Smooth muscle cell (in vitro differentiated cells): ENCODE measurements around the gene LDLRAD3. TPM values are rescaled to one million over a fixed set of nuclear protein-coding genes. Genes with fewer than 3 reads are reported as not detected.

Experiments used
- DNase-seq: peaks from one replicate; lab custom pipeline; 2025; ENCODE audit not compliant: unreplicated experiment; lab: John Stamatoyannopoulos, UW
- H2AFZ ChIP-seq: fragments of 200-600 bp; sonication (generic); 2 replicates; pipeline ENCODE4 v1.6.0; 2016; ENCODE audit warnings: antibody characterized with exemption, low read depth, mild to moderate bottlenecking
- H3F3A ChIP-seq: fragments of 200-600 bp; sonication (generic); 2 replicates; pipeline ENCODE4 v1.6.0; 2017; ENCODE audit warnings: antibody characterized with exemption, low read depth
- H3K27ac ChIP-seq: fragments of 200-600 bp; sonication (generic); 2 replicates; pipeline ENCODE4 v1.5.1; 2016; ENCODE audit warnings: low read depth, mild to moderate bottlenecking
- H3K27me3 ChIP-seq: fragments of 200-600 bp; sonication (generic); 2 replicates; pipeline ENCODE4 v1.6.1; 2016; ENCODE audit warnings: low read depth, mild to moderate bottlenecking
- H3K36me3 ChIP-seq: fragments of 200-600 bp; sonication (generic); 2 replicates; pipeline ENCODE4 v1.5.1; 2016; ENCODE audit warnings: low read depth
- H3K4me1 ChIP-seq: fragments of 200-600 bp; sonication (generic); 2 replicates; pipeline ENCODE4 v1.5.1; 2016; ENCODE audit warnings: low read depth
- H3K4me2 ChIP-seq: fragments of 200-600 bp; sonication (generic); 2 replicates; pipeline ENCODE4 v1.6.0; 2016; ENCODE audit warnings: mild to moderate bottlenecking
- H3K4me3 ChIP-seq: fragments of 200-600 bp; sonication (generic); 2 replicates; pipeline ENCODE4 v1.5.1; 2016; ENCODE audit warnings: mild to moderate bottlenecking
- H3K79me2 ChIP-seq: fragments of 200-600 bp; sonication (generic); 2 replicates; pipeline ENCODE4 v1.6.0; 2016; ENCODE audit warnings: low read depth, mild to moderate bottlenecking
- H3K9ac ChIP-seq: fragments of 200-600 bp; sonication (generic); 2 replicates; pipeline ENCODE4 v1.6.0; 2016; ENCODE audit warnings: low read depth
- H3K9me3 ChIP-seq: fragments of 200-600 bp; sonication (generic); replicated peaks from 2 replicates; pipeline ENCODE4 v1.5.1; 2016; ENCODE audit warnings: low read depth
- H4K20me1 ChIP-seq: fragments of 200-600 bp; sonication (generic); 2 replicates; pipeline ENCODE4 v1.6.0; 2016; ENCODE audit warnings: low read depth
- WGBS: methylation state at CpG from one replicate; pipeline ENCODE4 v1.1.7; 2016; ENCODE audit warnings: low lambda C conversion rate; 5-methylcytosine and 5-hydroxymethylcytosine counted together
- polyA plus RNA-seq: library from polyadenylated mRNA; unstranded; fragments of >200 nt; fragmentation: Nextera tagmentation; extraction: Ambion mirVana; gene quantifications from 2 replicates; pipeline ENCODE4 v1.2.1, GENCODE V29; 2016
- total RNA-seq: library from RNA; depleted of rRNA; stranded (reverse); fragments of >200 nt; gene quantifications from 2 replicates; pipeline ENCODE4 v1.2.3, GENCODE V29; 2014
- TF ChIP-seq, protein P1 (sequence below): fragments of 200-600 bp; sonication (generic); IDR thresholded peaks from 2 replicates; pipeline ENCODE4 v1.5.1; 2017; ENCODE audit warnings: borderline replicate concordance, mild to moderate bottlenecking, antibody characterized with exemption; ENCODE audit not compliant: insufficient read depth, poor library complexity, severe bottlenecking

Gene LDLRAD3
- total and polyA plus RNA-seq, 2 experiments from 2014 or later = 6.1 to 10.0 TPM

DNA sequence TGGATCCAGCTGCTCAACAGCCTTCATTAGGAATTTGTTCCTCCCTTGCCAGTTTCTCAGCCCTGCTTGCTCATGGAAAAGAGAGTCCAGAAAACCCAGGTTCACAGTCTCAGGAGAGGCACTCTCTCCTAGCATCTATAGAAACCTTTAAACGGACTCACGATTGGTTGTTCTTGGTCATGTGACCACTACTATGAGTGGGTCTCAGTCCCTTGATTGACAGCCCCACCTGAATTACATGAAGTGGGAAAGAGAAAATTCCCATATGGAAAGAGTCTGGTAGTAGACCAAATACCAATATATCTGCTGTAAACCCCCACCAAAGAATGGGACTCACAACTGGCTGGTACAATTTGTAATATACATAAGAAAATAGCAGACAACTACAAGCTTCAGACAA, 291.0 kb downstream of the LDLRAD3 start:
- Histone ChIP-seq H4K20me1 (no peaks in the 10 kb centered on the region), H3F3A (peaks cover 22% of the 10 kb centered on the region), H3K27me3 (no peaks in the 10 kb centered on the region), H3K4me3 (no peak overlapping the region), H3K4me2 (no peak overlapping the region), H3K36me3 (no peaks in the 10 kb centered on the region), H3K9ac (no peak overlapping the region), H3K4me1 (peaks cover 16% of the 10 kb centered on the region), H3K27ac (no peak overlapping the region), H3K79me2 (no peaks in the 10 kb centered on the region), H2AFZ (no peak overlapping the region), H3K9me3 (no peaks in the 10 kb centered on the region)
- DNase-seq = no peak
- WGBS = 74% methylated on average over 2 of the region's 2 CpGs
- TF ChIP-seq, protein P1, sequence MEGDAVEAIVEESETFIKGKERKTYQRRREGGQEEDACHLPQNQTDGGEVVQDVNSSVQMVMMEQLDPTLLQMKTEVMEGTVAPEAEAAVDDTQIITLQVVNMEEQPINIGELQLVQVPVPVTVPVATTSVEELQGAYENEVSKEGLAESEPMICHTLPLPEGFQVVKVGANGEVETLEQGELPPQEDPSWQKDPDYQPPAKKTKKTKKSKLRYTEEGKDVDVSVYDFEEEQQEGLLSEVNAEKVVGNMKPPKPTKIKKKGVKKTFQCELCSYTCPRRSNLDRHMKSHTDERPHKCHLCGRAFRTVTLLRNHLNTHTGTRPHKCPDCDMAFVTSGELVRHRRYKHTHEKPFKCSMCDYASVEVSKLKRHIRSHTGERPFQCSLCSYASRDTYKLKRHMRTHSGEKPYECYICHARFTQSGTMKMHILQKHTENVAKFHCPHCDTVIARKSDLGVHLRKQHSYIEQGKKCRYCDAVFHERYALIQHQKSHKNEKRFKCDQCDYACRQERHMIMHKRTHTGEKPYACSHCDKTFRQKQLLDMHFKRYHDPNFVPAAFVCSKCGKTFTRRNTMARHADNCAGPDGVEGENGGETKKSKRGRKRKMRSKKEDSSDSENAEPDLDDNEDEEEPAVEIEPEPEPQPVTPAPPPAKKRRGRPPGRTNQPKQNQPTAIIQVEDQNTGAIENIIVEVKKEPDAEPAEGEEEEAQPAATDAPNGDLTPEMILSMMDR = no peak

DNA sequence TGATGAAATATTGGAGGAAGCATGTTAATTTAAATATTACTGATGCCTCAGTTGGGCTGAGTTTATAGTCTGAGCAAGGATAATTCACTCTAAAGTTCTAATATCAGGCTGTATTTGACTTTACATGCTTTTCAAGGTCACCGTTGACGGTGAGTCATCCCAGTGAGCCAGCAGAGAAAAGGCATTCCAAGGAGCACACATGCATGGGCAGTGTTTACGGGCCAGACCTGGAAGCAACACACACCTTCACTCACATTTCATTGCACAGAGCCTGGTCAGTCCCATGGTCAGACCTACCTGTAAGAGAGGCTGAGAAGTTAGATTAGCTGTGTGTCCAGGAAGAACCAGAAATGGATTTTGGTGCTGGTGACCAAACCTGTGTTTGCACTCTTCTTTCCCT, 291.9 kb downstream of the LDLRAD3 start:
- Histone ChIP-seq H3K4me3 (no peak overlapping the region), H3K27ac (no peak overlapping the region), H3F3A (peaks cover 13% of the 10 kb centered on the region), H2AFZ (no peak overlapping the region), H3K9ac (no peak overlapping the region), H3K79me2 (no peaks in the 10 kb centered on the region), H4K20me1 (no peaks in the 10 kb centered on the region), H3K27me3 (no peaks in the 10 kb centered on the region), H3K4me1 (peaks cover 11% of the 10 kb centered on the region), H3K4me2 (no peak overlapping the region), H3K9me3 (no peaks in the 10 kb centered on the region), H3K36me3 (no peaks in the 10 kb centered on the region)
- 54% methylated on average over 3 of the region's 3 CpGs for WGBS
- no peak for DNase-seq
- TF ChIP-seq, protein P1 = no peak

DNA sequence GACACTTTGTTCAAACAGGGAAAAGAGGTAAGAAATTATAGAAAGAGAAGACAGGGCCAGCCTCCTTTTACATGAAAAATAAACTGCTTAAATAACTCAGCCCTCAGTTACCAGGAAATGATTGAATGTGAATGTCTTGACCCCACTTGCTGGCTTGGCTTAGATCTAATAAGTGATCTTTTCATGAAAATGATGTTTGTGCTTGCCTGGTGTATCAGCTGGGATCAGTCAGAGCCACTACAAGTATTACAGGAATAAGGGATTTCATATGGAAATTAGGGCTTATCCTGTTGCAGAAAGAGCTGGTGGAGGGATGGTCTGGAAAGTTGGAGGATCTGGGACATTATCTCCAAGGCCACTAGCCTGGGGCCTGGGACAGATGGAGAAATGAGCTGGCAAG, 293.5 kb downstream of the LDLRAD3 start:
- no peaks in the 10 kb centered on the region for H3K9me3 ChIP-seq
- no peaks in the 10 kb centered on the region for H3K36me3 ChIP-seq

DNA sequence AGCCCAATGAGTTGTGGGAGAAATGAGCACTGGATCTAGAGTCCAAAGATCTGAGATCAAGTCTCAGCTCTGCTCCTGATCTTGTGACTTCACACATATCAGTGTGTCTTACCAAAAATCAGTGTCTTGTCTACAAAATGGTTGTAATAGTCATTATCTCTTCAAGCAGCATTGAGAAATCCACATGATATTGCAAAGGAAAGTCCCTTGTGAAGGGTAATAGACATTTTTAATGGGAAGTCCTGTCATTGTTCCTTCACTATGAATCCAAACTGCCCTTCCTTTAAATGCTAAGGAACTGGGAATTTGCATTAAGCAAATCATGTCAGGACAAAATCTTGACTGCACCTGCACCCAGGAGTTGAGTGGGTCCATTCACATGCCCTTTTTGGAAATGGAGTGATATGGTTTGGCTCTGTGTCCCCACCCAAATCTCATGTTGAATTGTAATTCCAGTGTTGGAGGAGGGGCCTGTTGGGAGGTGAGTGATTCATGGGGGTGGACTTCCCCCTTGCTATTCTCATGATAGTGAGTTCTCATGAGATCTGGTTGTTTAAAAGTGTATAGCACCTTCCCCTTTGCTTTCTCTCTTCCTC, 294.3 kb downstream of the LDLRAD3 start:
- H3K36me3 ChIP-seq = no peaks in the 10 kb centered on the region
- H3K4me3 ChIP-seq = no peak overlapping the region
- H3F3A ChIP-seq = peaks cover 3% of the 10 kb centered on the region
- H3K27me3 ChIP-seq = no peaks in the 10 kb centered on the region
- no peaks in the 10 kb centered on the region for H3K4me1 ChIP-seq
- no peak for DNase-seq
- H4K20me1 ChIP-seq = no peaks in the 10 kb centered on the region
- no peaks in the 10 kb centered on the region for H3K79me2 ChIP-seq
- no peaks in the 10 kb centered on the region for H3K9me3 ChIP-seq
- H3K27ac ChIP-seq = no peak overlapping the region
- TF ChIP-seq, protein P1 = no peak
- H3K9ac ChIP-seq = no peak overlapping the region
- H3K4me2 ChIP-seq = no peak overlapping the region
- H2AFZ ChIP-seq = no peak overlapping the region

More for the DNA sequence above, 293.5 kb downstream of the LDLRAD3 start:
- TF ChIP-seq, protein P1 = no peak
- no peaks in the 10 kb centered on the region for H4K20me1 ChIP-seq
- DNase-seq = no peak
- no peak overlapping the region for H3K4me3 ChIP-seq
- peaks cover 4% of the 10 kb centered on the region for H3F3A ChIP-seq
- no peak overlapping the region for H3K27ac ChIP-seq
- H3K4me1 ChIP-seq = no peaks in the 10 kb centered on the region
- H3K4me2 ChIP-seq = no peak overlapping the region
- H3K79me2 ChIP-seq = no peaks in the 10 kb centered on the region
- H3K9ac ChIP-seq = no peak overlapping the region
- no peaks in the 10 kb centered on the region for H3K27me3 ChIP-seq
- H2AFZ ChIP-seq = no peak overlapping the region
